HEK293 (cell line): ENCODE data around the gene TRIM26.

Source experiments
- HOXC10 ChIP-seq: sonication (generic); formaldehyde crosslinking; IDR thresholded peaks from 2 replicates; pipeline ENCODE4 v1.8.1; 2023; ENCODE audit warnings: mild to moderate bottlenecking, missing genetic modification reagents
- HOXD13 ChIP-seq: sonication (generic); formaldehyde crosslinking; IDR thresholded peaks from 2 replicates; pipeline ENCODE4 v1.8.0; 2022; ENCODE audit warnings: missing genetic modification reagents, borderline replicate concordance
- KLF1 ChIP-seq: fragments of 450-650 bp; formaldehyde crosslinking; IDR thresholded peaks from 2 replicates; pipeline ENCODE4 v1.5.1; 2016; ENCODE audit warnings: missing biosample characterization, missing genetic modification characterization
- KLF8 ChIP-seq: fragments of 450-650 bp; formaldehyde crosslinking; IDR thresholded peaks from 2 replicates; pipeline ENCODE4 v1.5.1; 2016; ENCODE audit warnings: missing biosample characterization, missing genetic modification characterization
- MYNN ChIP-seq: fragments of 450-650 bp; formaldehyde crosslinking; IDR thresholded peaks from 2 replicates; pipeline ENCODE4 v1.5.1; 2016; ENCODE audit warnings: missing biosample characterization, missing genetic modification characterization, borderline replicate concordance
- MZF1 ChIP-seq: fragments of 450-650 bp; formaldehyde crosslinking; IDR thresholded peaks from 2 replicates; pipeline ENCODE4 v1.5.1; 2017; ENCODE audit warnings: missing biosample characterization, missing genetic modification characterization, borderline replicate concordance
- OSR2 ChIP-seq: fragments of 450-650 bp; formaldehyde crosslinking; IDR thresholded peaks from 2 replicates; pipeline ENCODE4 v1.5.1; 2016; ENCODE audit warnings: missing biosample characterization, missing genetic modification characterization
- SP2 ChIP-seq: fragments of 450-650 bp; formaldehyde crosslinking; IDR thresholded peaks from 2 replicates; pipeline ENCODE4 v1.5.1; 2016; ENCODE audit warnings: missing biosample characterization, missing genetic modification characterization
- YY2 ChIP-seq: fragments of 450-650 bp; formaldehyde crosslinking; IDR thresholded peaks from 2 replicates; pipeline ENCODE4 v1.5.1; 2016; ENCODE audit warnings: missing biosample characterization, missing genetic modification characterization
- ZBTB20 ChIP-seq: fragments of 450-650 bp; formaldehyde crosslinking; IDR thresholded peaks from 2 replicates; pipeline ENCODE4 v1.5.1; 2016; ENCODE audit warnings: missing biosample characterization, missing genetic modification characterization
- ZFP41 ChIP-seq: fragments of 450-650 bp; formaldehyde crosslinking; IDR thresholded peaks from 2 replicates; pipeline ENCODE4 v1.5.1; 2016; ENCODE audit warnings: missing biosample characterization, missing genetic modification characterization, borderline replicate concordance
- ZFP69B ChIP-seq: fragments of 450-650 bp; formaldehyde crosslinking; IDR thresholded peaks from 2 replicates; pipeline ENCODE4 v1.5.1; 2016; ENCODE audit warnings: missing biosample characterization, missing genetic modification characterization
- ZNF10 ChIP-seq: fragments of 450-650 bp; formaldehyde crosslinking; IDR thresholded peaks from 2 replicates; pipeline ENCODE4 v1.5.1; 2017; ENCODE audit warnings: missing biosample characterization, missing genetic modification characterization
- ZNF169 ChIP-seq: fragments of 450-650 bp; formaldehyde crosslinking; IDR thresholded peaks from 2 replicates; pipeline ENCODE4 v1.5.1; 2016; ENCODE audit warnings: missing biosample characterization, missing genetic modification characterization
- ZNF2 ChIP-seq: fragments of 450-650 bp; formaldehyde crosslinking; IDR thresholded peaks from 2 replicates; pipeline ENCODE4 v1.5.1; 2016; ENCODE audit warnings: missing biosample characterization, missing genetic modification characterization
- ZNF211 ChIP-seq: fragments of 450-650 bp; formaldehyde crosslinking; IDR thresholded peaks from 2 replicates; pipeline ENCODE4 v1.5.1; 2016; ENCODE audit warnings: low read depth, missing biosample characterization, missing genetic modification characterization
- ZNF274 ChIP-seq, 2 experiments: fragments of 200-500 bp in 1 of 2; fragments of 450-650 bp in 1 of 2; sonication (Bioruptor generic) in 1 of 2; formaldehyde crosslinking in 1 of 2; IDR thresholded peaks; 2 replicates each; pipeline versions ENCODE4 v1.5.1 to v1.6.1; 2014 to 2016; ENCODE audit warnings: borderline replicate concordance in 1 of 2, inconsistent platforms in 1 of 2, low read length in 1 of 2, missing biosample characterization in 1 of 2, missing genetic modification characterization in 1 of 2
- ZNF311 ChIP-seq: fragments of 450-650 bp; formaldehyde crosslinking; IDR thresholded peaks from 2 replicates; pipeline ENCODE4 v1.5.1; 2017; ENCODE audit warnings: missing biosample characterization, missing genetic modification characterization, borderline replicate concordance
- ZNF335 ChIP-seq: fragments of 450-650 bp; formaldehyde crosslinking; conservative IDR thresholded peaks from 2 replicates; pipeline ENCODE4 v1.5.1; 2016; ENCODE audit warnings: missing biosample characterization, missing genetic modification characterization
- ZNF394 ChIP-seq: fragments of 450-650 bp; formaldehyde crosslinking; IDR thresholded peaks from 2 replicates; pipeline ENCODE4 v1.5.1; 2016; ENCODE audit warnings: missing biosample characterization, missing genetic modification characterization, mild to moderate bottlenecking, moderate library complexity, borderline replicate concordance
- ZNF48 ChIP-seq: fragments of 450-650 bp; formaldehyde crosslinking; IDR thresholded peaks from 2 replicates; pipeline ENCODE4 v1.5.1; 2016; ENCODE audit warnings: missing biosample characterization, missing genetic modification characterization
- ZNF510 ChIP-seq: fragments of 450-650 bp; formaldehyde crosslinking; IDR thresholded peaks from 2 replicates; pipeline ENCODE4 v1.5.1; 2018; ENCODE audit warnings: mild to moderate bottlenecking, missing genetic modification characterization, missing biosample characterization; ENCODE audit not compliant: insufficient replicate concordance
- ZNF610 ChIP-seq: fragments of 450-650 bp; formaldehyde crosslinking; IDR thresholded peaks from 2 replicates; pipeline ENCODE4 v1.5.1; 2016; ENCODE audit warnings: missing biosample characterization, missing genetic modification characterization, borderline replicate concordance
- ZNF658 ChIP-seq: fragments of 450-650 bp; formaldehyde crosslinking; IDR thresholded peaks from 2 replicates; pipeline ENCODE4; 2016; ENCODE audit warnings: missing biosample characterization, missing genetic modification characterization
- ZNF670 ChIP-seq: fragments of 450-650 bp; formaldehyde crosslinking; IDR thresholded peaks from 2 replicates; pipeline ENCODE4 v1.5.1; 2016; ENCODE audit warnings: missing biosample characterization, missing genetic modification characterization, low read depth
- ZNF791 ChIP-seq: fragments of 450-650 bp; formaldehyde crosslinking; IDR thresholded peaks from 2 replicates; pipeline ENCODE4 v1.5.1; 2016; ENCODE audit warnings: missing biosample characterization, missing genetic modification characterization
- ZNF843 ChIP-seq: fragments of 450-650 bp; formaldehyde crosslinking; IDR thresholded peaks from 2 replicates; pipeline ENCODE4 v1.5.1; 2016; ENCODE audit warnings: missing biosample characterization, missing genetic modification characterization
- ZSCAN30 ChIP-seq: fragments of 450-650 bp; IDR thresholded peaks from 2 replicates; pipeline ENCODE4 v1.5.1; 2018; ENCODE audit warnings: missing biosample characterization, mild to moderate bottlenecking, missing genetic modification characterization, moderate library complexity
- TF ChIP-seq, protein P1 (sequence below): fragments of 450-650 bp; formaldehyde crosslinking; IDR thresholded peaks from 2 replicates; pipeline ENCODE4 v1.5.1; 2016; ENCODE audit warnings: missing biosample characterization, missing genetic modification characterization
- TF ChIP-seq, protein P2 (sequence below): fragments of 450-650 bp; formaldehyde crosslinking; optimal IDR thresholded peaks from 2 replicates; pipeline ENCODE3; 2016; ENCODE audit warnings: missing biosample characterization, mild to moderate bottlenecking, missing genetic modification characterization
- TF ChIP-seq, protein P3 (sequence below): fragments of 450-650 bp; formaldehyde crosslinking; IDR thresholded peaks from 2 replicates; pipeline ENCODE4 v1.5.1; 2016; ENCODE audit warnings: missing biosample characterization, missing genetic modification characterization, borderline replicate concordance

Gene TRIM26

DNA sequence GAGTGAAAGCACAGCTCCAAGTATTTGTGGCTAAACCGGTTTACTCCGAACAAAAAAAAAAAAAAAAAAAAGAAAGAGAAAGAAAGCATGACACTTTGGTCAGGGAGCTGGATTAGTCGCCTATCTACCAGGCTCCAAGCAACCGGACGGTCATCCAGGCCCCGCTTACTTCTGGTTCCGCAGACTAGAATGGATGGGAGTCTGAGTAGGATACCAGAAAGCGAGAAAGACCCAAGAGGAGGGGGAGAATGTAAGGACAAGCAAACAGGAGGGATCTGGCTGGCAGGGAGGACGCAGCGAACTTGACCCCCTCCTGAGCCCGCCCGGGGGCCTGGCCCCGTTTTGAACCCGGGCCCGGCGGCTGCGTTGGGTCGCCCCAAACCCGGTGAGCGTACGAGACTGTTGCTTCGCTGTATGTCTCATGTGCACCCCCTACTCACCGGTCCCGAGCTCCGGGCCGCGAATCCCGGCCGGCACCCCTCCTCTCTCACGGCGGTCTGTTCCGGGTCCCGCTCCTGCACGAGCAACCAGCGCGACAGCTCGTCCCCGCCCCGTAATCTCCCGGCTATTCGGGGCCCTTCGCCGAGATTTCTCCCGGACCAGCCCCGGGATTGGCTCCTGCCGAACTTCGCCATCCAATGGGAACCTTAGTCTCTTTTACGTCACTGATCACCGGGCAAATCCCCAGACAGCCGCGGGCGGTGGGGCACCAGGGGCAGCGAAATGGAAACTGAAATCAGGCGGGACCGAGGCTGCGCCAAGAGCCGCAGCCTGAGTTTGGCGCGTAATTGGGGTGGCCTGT lies at the start of gene TRIM26 (continued):
- TF ChIP-seq, protein P1, sequence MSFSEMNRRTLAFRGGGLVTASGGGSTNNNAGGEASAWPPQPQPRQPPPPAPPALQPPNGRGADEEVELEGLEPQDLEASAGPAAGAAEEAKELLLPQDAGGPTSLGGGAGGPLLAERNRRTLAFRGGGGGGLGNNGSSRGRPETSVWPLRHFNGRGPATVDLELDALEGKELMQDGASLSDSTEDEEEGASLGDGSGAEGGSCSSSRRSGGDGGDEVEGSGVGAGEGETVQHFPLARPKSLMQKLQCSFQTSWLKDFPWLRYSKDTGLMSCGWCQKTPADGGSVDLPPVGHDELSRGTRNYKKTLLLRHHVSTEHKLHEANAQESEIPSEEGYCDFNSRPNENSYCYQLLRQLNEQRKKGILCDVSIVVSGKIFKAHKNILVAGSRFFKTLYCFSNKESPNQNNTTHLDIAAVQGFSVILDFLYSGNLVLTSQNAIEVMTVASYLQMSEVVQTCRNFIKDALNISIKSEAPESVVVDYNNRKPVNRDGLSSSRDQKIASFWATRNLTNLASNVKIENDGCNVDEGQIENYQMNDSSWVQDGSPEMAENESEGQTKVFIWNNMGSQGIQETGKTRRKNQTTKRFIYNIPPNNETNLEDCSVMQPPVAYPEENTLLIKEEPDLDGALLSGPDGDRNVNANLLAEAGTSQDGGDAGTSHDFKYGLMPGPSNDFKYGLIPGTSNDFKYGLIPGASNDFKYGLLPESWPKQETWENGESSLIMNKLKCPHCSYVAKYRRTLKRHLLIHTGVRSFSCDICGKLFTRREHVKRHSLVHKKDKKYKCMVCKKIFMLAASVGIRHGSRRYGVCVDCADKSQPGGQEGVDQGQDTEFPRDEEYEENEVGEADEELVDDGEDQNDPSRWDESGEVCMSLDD (tag by site-specific recombination), result peak; percentile 94
- TF ChIP-seq, protein P2, sequence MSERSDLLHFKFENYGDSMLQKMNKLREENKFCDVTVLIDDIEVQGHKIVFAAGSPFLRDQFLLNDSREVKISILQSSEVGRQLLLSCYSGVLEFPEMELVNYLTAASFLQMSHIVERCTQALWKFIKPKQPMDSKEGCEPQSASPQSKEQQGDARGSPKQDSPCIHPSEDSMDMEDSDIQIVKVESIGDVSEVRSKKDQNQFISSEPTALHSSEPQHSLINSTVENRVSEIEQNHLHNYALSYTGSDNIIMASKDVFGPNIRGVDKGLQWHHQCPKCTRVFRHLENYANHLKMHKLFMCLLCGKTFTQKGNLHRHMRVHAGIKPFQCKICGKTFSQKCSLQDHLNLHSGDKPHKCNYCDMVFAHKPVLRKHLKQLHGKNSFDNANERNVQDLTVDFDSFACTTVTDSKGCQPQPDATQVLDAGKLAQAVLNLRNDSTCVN (tag by site-specific recombination), result peak; percentile 86
- TF ChIP-seq ZNF311 (tag by site-specific recombination), result no peak
- no peak for TF ChIP-seq ZNF510
- TF ChIP-seq ZSCAN30 (tag by site-specific recombination), result peak; percentile 42; the same call in 1 of the 2 replicates
- TF ChIP-seq ZNF2 (tag by site-specific recombination), result peak; percentile 57
- TF ChIP-seq ZFP69B (tag by site-specific recombination), result 0 out of 2 replicates have a peak, but pooled peaks have one; percentile 7
- TF ChIP-seq KLF1 (tag by site-specific recombination), result peak; percentile 31; the same call in 1 of the 2 replicates
- TF ChIP-seq ZNF791 (tag by site-specific recombination), result no peak
- no peak for TF ChIP-seq ZNF10 (tag by site-specific recombination)
- no peak for TF ChIP-seq ZNF48 (tag by site-specific recombination)
- TF ChIP-seq OSR2 (tag by site-specific recombination), result no peak
- TF ChIP-seq SP2 (tag by site-specific recombination), result peak; percentile 88
- TF ChIP-seq ZBTB20 (tag by site-specific recombination), result peak; percentile 98
- peak; percentile 65 for TF ChIP-seq MZF1
- TF ChIP-seq YY2, result no peak
- no peak for TF ChIP-seq ZNF274 (IDR thresholded peaks at IDR 0.05; ENCODE audit: low read length)
- TF ChIP-seq ZNF274 (tag by site-specific recombination; IDR thresholded peaks at IDR 0.05; ENCODE audit: borderline replicate concordance), result no peak
- peak; percentile 56; the same call in 1 of the 2 replicates for TF ChIP-seq KLF8
- no peak for TF ChIP-seq HOXD13 (CRISPR knock-in tag)
- TF ChIP-seq ZNF335, result peak; percentile 87
- no peak for TF ChIP-seq ZNF658 (tag by site-specific recombination)
- TF ChIP-seq, protein P3, sequence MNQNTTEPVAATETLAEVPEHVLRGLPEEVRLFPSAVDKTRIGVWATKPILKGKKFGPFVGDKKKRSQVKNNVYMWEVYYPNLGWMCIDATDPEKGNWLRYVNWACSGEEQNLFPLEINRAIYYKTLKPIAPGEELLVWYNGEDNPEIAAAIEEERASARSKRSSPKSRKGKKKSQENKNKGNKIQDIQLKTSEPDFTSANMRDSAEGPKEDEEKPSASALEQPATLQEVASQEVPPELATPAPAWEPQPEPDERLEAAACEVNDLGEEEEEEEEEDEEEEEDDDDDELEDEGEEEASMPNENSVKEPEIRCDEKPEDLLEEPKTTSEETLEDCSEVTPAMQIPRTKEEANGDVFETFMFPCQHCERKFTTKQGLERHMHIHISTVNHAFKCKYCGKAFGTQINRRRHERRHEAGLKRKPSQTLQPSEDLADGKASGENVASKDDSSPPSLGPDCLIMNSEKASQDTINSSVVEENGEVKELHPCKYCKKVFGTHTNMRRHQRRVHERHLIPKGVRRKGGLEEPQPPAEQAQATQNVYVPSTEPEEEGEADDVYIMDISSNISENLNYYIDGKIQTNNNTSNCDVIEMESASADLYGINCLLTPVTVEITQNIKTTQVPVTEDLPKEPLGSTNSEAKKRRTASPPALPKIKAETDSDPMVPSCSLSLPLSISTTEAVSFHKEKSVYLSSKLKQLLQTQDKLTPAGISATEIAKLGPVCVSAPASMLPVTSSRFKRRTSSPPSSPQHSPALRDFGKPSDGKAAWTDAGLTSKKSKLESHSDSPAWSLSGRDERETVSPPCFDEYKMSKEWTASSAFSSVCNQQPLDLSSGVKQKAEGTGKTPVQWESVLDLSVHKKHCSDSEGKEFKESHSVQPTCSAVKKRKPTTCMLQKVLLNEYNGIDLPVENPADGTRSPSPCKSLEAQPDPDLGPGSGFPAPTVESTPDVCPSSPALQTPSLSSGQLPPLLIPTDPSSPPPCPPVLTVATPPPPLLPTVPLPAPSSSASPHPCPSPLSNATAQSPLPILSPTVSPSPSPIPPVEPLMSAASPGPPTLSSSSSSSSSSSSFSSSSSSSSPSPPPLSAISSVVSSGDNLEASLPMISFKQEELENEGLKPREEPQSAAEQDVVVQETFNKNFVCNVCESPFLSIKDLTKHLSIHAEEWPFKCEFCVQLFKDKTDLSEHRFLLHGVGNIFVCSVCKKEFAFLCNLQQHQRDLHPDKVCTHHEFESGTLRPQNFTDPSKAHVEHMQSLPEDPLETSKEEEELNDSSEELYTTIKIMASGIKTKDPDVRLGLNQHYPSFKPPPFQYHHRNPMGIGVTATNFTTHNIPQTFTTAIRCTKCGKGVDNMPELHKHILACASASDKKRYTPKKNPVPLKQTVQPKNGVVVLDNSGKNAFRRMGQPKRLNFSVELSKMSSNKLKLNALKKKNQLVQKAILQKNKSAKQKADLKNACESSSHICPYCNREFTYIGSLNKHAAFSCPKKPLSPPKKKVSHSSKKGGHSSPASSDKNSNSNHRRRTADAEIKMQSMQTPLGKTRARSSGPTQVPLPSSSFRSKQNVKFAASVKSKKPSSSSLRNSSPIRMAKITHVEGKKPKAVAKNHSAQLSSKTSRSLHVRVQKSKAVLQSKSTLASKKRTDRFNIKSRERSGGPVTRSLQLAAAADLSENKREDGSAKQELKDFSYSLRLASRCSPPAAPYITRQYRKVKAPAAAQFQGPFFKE, result no peak
- peak; percentile 50; the same call in 1 of the 2 replicates for TF ChIP-seq ZNF394 (tag by site-specific recombination)
- TF ChIP-seq ZNF211, result no peak
- TF ChIP-seq ZNF610 (tag by site-specific recombination), result no peak
- TF ChIP-seq ZNF843 (tag by site-specific recombination), result no peak
- TF ChIP-seq HOXC10, result no peak
- no peak for TF ChIP-seq ZNF670 (tag by site-specific recombination)
- TF ChIP-seq ZNF169 (tag by site-specific recombination), result no peak
- no peak for TF ChIP-seq MYNN
- no peak for TF ChIP-seq ZFP41 (tag by site-specific recombination)
